Measurements from ENCODE around the gene KCNG3. TPM values are rescaled to one million over a fixed set of nuclear protein-coding genes. Genes with fewer than 3 reads are reported as not detected.

KCNG3 gene
- total RNA-seq, 2 experiments from 2014 or later, result 1.5 to 2.1 TPM

DNA sequence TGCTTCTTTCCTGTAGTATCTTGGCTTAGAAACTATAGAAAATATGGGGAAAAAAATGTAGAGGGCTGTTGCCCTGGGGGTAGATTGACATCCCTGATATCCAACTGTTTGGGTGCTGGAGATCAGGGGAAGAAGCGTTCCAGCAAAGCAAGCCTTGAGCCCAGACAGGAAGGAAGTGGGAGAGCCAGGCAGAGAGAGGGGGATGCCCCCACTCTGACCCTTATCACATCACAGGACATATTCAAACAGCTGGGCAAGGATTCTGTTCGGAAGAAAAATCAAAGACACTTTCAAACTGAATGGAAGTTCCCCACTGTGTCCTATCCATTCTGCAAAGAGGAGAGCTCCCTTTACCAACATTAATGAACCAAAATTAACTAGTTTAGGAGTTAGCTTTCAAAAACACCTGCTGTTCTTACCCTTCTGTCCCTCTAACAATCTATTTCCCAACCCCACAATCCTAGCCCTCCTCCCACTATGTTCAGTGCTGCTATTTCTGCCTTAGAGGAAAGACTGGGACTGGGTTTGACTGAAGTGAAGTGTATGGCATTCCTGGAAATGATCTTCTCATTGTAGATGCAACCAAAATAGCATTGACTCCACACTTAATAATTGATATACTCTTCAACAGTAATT, 16.9 kb upstream of the KCNG3 start:
- intact Hi-C loops (cut with micrococcal nuclease), result loop anchor here (5.0 kb wide), 1 partner anchor 152 kb away; no protein-coding TSS in a partner anchor
- ChIA-PET POLR2A (interaction anchor here (0.5 kb wide), 1 partner anchor 90 kb away, joined by 3 read pairs; no protein-coding TSS in a partner anchor), CTCF (interaction anchor here (1.4 to 1.8 kb wide), 3 partner anchors 13 to 155 kb away, joined by 3 to 6 read pairs (median 5); no protein-coding TSS in a partner anchor)
- TF ChIP-seq, protein P1, sequence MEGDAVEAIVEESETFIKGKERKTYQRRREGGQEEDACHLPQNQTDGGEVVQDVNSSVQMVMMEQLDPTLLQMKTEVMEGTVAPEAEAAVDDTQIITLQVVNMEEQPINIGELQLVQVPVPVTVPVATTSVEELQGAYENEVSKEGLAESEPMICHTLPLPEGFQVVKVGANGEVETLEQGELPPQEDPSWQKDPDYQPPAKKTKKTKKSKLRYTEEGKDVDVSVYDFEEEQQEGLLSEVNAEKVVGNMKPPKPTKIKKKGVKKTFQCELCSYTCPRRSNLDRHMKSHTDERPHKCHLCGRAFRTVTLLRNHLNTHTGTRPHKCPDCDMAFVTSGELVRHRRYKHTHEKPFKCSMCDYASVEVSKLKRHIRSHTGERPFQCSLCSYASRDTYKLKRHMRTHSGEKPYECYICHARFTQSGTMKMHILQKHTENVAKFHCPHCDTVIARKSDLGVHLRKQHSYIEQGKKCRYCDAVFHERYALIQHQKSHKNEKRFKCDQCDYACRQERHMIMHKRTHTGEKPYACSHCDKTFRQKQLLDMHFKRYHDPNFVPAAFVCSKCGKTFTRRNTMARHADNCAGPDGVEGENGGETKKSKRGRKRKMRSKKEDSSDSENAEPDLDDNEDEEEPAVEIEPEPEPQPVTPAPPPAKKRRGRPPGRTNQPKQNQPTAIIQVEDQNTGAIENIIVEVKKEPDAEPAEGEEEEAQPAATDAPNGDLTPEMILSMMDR (IDR thresholded peaks at IDR 0.05), result no peak
- no peak overlapping the region for H3K4me3 Mint-ChIP-seq
- DNase-seq (no peak), ATAC-seq (no peak)
- H3K27me3 Mint-ChIP-seq, result no peaks in the 10 kb centered on the region
- H3K36me3 Mint-ChIP-seq (ENCODE audit: low read depth), result no peaks in the 10 kb centered on the region
- H3K9me3 Mint-ChIP-seq, result no peaks in the 10 kb centered on the region
- no peak overlapping the region for H3K27ac Mint-ChIP-seq
- H3K4me1 Mint-ChIP-seq (ENCODE audit: low read depth), result peaks cover 12% of the 10 kb centered on the region

DNA sequence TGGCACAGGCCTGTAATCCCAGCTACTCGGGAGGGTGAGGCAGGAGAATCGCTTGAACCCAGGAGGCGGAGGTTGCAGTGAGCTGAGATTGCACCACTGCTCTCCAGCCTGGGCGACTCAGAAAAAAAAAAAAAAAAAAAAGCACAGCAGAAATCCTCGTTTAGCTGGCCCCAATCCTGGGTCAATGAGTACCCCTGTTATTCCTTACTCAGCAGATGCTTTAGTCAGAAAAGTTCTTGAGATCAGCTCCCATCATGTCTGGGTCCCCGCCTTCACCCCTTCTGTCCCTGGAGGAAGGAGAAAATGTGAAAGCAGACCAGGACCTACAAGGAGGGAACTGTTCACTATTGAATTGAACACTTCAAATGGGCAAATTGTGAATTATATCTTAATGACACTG, 16.4 kb upstream of the KCNG3 start:
- H3K4me1 Mint-ChIP-seq (ENCODE audit: low read depth), result peaks cover 15% of the 10 kb centered on the region
- no peak overlapping the region for H3K27ac Mint-ChIP-seq
- H3K36me3 Mint-ChIP-seq (ENCODE audit: low read depth), result no peaks in the 10 kb centered on the region
- ChIA-PET POLR2A (interaction anchor here (0.5 kb wide), 1 partner anchor 90 kb away, joined by 3 read pairs; no protein-coding TSS in a partner anchor), CTCF (interaction anchor here (1.4 to 1.8 kb wide), 3 partner anchors 13 to 155 kb away, joined by 3 to 6 read pairs (median 5); no protein-coding TSS in a partner anchor)
- ATAC-seq (no peak), DNase-seq (no peak)
- no peak overlapping the region for H3K4me3 Mint-ChIP-seq
- no peaks in the 10 kb centered on the region for H3K27me3 Mint-ChIP-seq
- no peaks in the 10 kb centered on the region for H3K9me3 Mint-ChIP-seq
- TF ChIP-seq, protein P1 (IDR thresholded peaks at IDR 0.05), result no peak
- intact Hi-C loops (cut with micrococcal nuclease), result loop anchor here (5.0 kb wide), 1 partner anchor 152 kb away; no protein-coding TSS in a partner anchor

DNA sequence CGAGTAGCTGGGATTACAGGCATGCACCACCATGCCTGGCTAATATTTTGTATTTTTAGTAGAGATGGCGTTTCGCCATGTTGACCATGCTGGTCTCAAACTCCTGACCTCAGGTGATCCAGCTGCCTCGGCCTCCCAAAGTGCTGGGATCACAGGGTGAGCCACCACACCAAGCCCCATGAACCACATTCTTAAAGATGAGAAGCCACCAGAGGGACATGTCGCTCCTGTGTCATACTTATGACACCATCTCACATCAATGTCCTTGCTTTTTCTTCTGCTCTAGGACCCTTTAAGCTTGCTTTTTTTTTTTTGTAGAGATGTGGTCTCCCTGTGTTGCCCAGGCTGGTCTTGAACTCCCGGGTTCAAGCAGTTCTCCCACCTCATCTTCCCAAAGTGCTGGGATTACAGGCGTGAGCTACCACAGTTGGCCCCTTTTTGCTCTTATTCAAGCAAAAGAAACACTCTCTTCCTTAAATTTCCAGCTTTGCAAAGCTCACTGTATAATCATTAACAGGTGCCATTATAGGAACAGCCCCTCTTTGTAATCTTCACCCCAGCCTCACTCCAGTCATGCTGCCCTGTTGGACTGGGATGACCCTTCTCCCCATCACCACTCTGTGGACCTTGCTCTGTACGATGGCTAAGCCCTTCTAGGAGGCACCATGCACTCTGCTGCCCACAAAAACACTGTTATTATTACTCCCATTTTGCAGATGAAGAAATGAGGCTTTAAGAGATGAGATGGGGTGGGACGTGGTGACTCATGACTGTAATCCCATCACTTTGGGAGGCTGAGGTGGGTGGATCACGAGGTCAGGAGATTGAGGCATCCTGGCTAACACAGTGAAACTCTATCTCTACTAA, 10.8 kb upstream of the KCNG3 start:
- intact Hi-C loops (cut with micrococcal nuclease), result no loop called here
- Mint-ChIP-seq H3K9me3 (no peaks in the 10 kb centered on the region), H3K27ac (peak overlapping the region; percentile 5), H3K36me3 (ENCODE audit: low read depth) (no peaks in the 10 kb centered on the region), H3K4me3 (no peak overlapping the region), H3K27me3 (no peaks in the 10 kb centered on the region), H3K4me1 (ENCODE audit: low read depth) (peaks cover 5% of the 10 kb centered on the region)
- no peak for DNase-seq
- POLR2A ChIA-PET, result interaction anchor here (0.8 kb wide), 1 partner anchor 73 kb away, joined by 3 read pairs; no protein-coding TSS in a partner anchor
- TF ChIP-seq, protein P1 (IDR thresholded peaks at IDR 0.05), result no peak
- CTCF ChIA-PET, result interaction anchor here (2.1 kb wide), 1 partner anchor 159 kb away, joined by 6 read pairs; no protein-coding TSS in a partner anchor
- no peak for ATAC-seq

DNA sequence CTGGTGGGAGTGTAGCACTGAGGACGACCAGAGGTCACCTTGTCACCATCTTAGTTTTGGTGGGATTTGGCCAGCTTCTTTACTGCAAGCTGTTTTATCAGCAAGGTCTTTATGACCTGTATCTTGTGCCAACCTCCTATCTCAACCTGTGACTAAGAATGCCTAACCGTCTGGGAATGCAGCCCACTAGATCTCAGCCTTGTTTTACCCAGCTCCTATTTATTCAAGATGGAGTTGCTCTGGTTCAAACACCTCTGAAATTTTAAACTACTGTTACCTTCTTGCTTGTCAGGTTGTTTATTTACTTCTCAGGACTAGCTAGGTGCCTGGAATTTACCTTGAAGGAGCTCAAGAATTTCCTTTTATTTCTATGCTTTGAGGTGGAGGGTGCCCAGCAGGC, 9.5 kb upstream of the KCNG3 start:
- ChIA-PET CTCF (interaction anchor here (1.5 to 2.8 kb wide), 3 partner anchors 10 to 161 kb away, joined by 4 to 8 read pairs (median 6); no protein-coding TSS in a partner anchor), POLR2A (interaction anchor here (1.3 kb wide), 1 partner anchor 10 kb away, joined by 3 read pairs; the partner anchor contains the start of gene KCNG3)
- intact Hi-C loops (cut with micrococcal nuclease), result no loop called here
- ATAC-seq, result no peak
- no peak overlapping the region for H3K4me3 Mint-ChIP-seq
- H3K27me3 Mint-ChIP-seq, result no peaks in the 10 kb centered on the region
- H3K9me3 Mint-ChIP-seq, result no peaks in the 10 kb centered on the region
- H3K36me3 Mint-ChIP-seq (ENCODE audit: low read depth), result no peaks in the 10 kb centered on the region
- no peak for DNase-seq
- H3K4me1 Mint-ChIP-seq (ENCODE audit: low read depth), result peaks cover 5% of the 10 kb centered on the region
- no peak overlapping the region for H3K27ac Mint-ChIP-seq
- TF ChIP-seq, protein P1 (IDR thresholded peaks at IDR 0.05), result no peak
